WTC11 (cell line): ENCODE results near the gene RAPGEF3. TPM values are rescaled to one million over a fixed set of nuclear protein-coding genes. Genes with fewer than 3 reads are reported as not detected.
A peak's percentile ranks its signal among the peaks of the same experiment; 100 is the strongest.

ENCODE experiments used
- ATAC-seq: fragments of 200-7000 bp; cut with Tn5 transposase; 2 replicates; pipeline ENCODE4 v1.10.0; 2021; ENCODE audit warnings: mild to moderate bottlenecking, moderate library complexity
- CTCF ChIA-PET: fragments of 300-600 bp; sonication (Branson Sonifier 250); formaldehyde crosslinking; loops from one replicate; lab custom pipeline; 2021; ENCODE audit warnings: antibody characterized with exemption; lab: Charles Lee
- POLR2A ChIA-PET: fragments of 350-600 bp; sonication (Branson Sonifier 250); formaldehyde crosslinking; loops from one replicate; lab custom pipeline; 2021; ENCODE audit warnings: antibody characterized with exemption; lab: Charles Lee
- DNase-seq: peaks from one replicate; pipeline ENCODE4 v3.0.0; 2021; ENCODE audit warnings: low spot score
- H3K27ac Mint-ChIP-seq: 2 replicates; pipeline ENCODE4 v1.8.0; 2021; ENCODE audit warnings: mixed read lengths
- H3K27me3 Mint-ChIP-seq: 2 replicates; pipeline ENCODE4 v1.8.0; 2021; ENCODE audit warnings: low read depth, mild to moderate bottlenecking, moderate library complexity, mixed read lengths
- H3K36me3 Mint-ChIP-seq: 2 replicates; pipeline ENCODE4 v1.8.0; 2021; ENCODE audit warnings: mixed read lengths
- H3K4me1 Mint-ChIP-seq: 2 replicates; pipeline ENCODE4 v1.8.0; 2022; ENCODE audit warnings: mixed read lengths
- H3K4me3 Mint-ChIP-seq: 2 replicates; pipeline ENCODE4 v1.8.0; 2021; ENCODE audit warnings: mild to moderate bottlenecking, moderate library complexity, mixed read lengths
- H3K9me3 Mint-ChIP-seq: 2 replicates; pipeline ENCODE4 v1.8.0; 2021; ENCODE audit warnings: mixed read lengths
- CBFB ChIP-seq: sonication (generic); formaldehyde crosslinking; IDR thresholded peaks from 2 replicates; pipeline ENCODE4 v1.8.1; 2022; ENCODE audit warnings: mild to moderate bottlenecking, low read depth, missing genetic modification reagents
- EMX1 ChIP-seq: fragments of 250-450 bp; sonication (Bioruptor Pico); IDR thresholded peaks from 2 replicates; pipeline ENCODE4 v1.8.0; 2021; ENCODE audit warnings: mild to moderate bottlenecking
- HMGA2 ChIP-seq: fragments of 250-450 bp; sonication (Bioruptor Pico); IDR thresholded peaks from 2 replicates; pipeline ENCODE4 v1.4.0; 2021; ENCODE audit warnings: mild to moderate bottlenecking, moderate library complexity
- IRF2 ChIP-seq: sonication (generic); formaldehyde crosslinking; IDR thresholded peaks from 2 replicates; pipeline ENCODE4 v1.8.0; 2022; ENCODE audit warnings: low read depth, missing genetic modification reagents, borderline replicate concordance
- MLX ChIP-seq: sonication (generic); formaldehyde crosslinking; IDR thresholded peaks from 2 replicates; pipeline ENCODE4 v1.8.1; 2023; ENCODE audit warnings: mild to moderate bottlenecking, missing genetic modification reagents, moderate library complexity
- NFATC4 ChIP-seq: fragments of 250-450 bp; sonication (Bioruptor Pico); IDR thresholded peaks from 2 replicates; pipeline ENCODE4 v1.9.0; 2021; ENCODE audit warnings: mild to moderate bottlenecking
- NR2C2 ChIP-seq: sonication (generic); formaldehyde crosslinking; IDR thresholded peaks from 2 replicates; pipeline ENCODE4 v1.8.0; 2022; ENCODE audit warnings: mild to moderate bottlenecking, missing genetic modification reagents
- RORB ChIP-seq: fragments of 250-450 bp; sonication (Bioruptor Pico); IDR thresholded peaks from 2 replicates; pipeline ENCODE4 v1.9.0; 2021; ENCODE audit warnings: mild to moderate bottlenecking
- SMAD3 ChIP-seq: sonication (generic); formaldehyde crosslinking; IDR thresholded peaks from 2 replicates; pipeline ENCODE4 v1.8.0; 2022; ENCODE audit warnings: missing genetic modification reagents, mild to moderate bottlenecking, borderline replicate concordance
- SMAD4 ChIP-seq: sonication (generic); formaldehyde crosslinking; IDR thresholded peaks from 2 replicates; pipeline ENCODE4 v1.8.0; 2022; ENCODE audit warnings: mild to moderate bottlenecking, missing genetic modification reagents
- STAT6 ChIP-seq: sonication (generic); formaldehyde crosslinking; conservative IDR thresholded peaks from 2 replicates; pipeline ENCODE4 v1.8.1; 2023; ENCODE audit warnings: mild to moderate bottlenecking, low read depth, missing genetic modification reagents, moderate library complexity
- USF1 ChIP-seq: sonication (generic); formaldehyde crosslinking; IDR thresholded peaks from 2 replicates; pipeline ENCODE4 v1.8.0; 2022; ENCODE audit warnings: mild to moderate bottlenecking, missing genetic modification reagents
- ZNF138 ChIP-seq: sonication (generic); formaldehyde crosslinking; conservative IDR thresholded peaks from 2 replicates; pipeline ENCODE4 v1.8.1; 2022; ENCODE audit warnings: mild to moderate bottlenecking, moderate library complexity, missing genetic modification reagents
- ZNF317 ChIP-seq: sonication (generic); formaldehyde crosslinking; IDR thresholded peaks from 2 replicates; pipeline ENCODE4 v1.8.1; 2023; ENCODE audit warnings: low read depth, mild to moderate bottlenecking, moderate library complexity, missing genetic modification reagents, borderline replicate concordance
- ZNF423 ChIP-seq: fragments of 250-450 bp; sonication (Bioruptor Pico); IDR thresholded peaks from 2 replicates; pipeline ENCODE4 v2.1.2; 2022; ENCODE audit warnings: mild to moderate bottlenecking, moderate library complexity
- ZNF532 ChIP-seq: fragments of 250-450 bp; sonication (Bioruptor Pico); IDR thresholded peaks from 2 replicates; pipeline ENCODE4 v1.9.0; 2021; ENCODE audit warnings: mild to moderate bottlenecking, borderline replicate concordance
- total RNA-seq: library from RNA; stranded (reverse); gene quantifications from 3 replicates; pipeline ENCODE4 v1.2.3, GENCODE V29; 2021

The RAPGEF3 gene
- total RNA-seq, 1 experiment from 2014 or later: 13.3 TPM

- peaks cover 42% of the 10 kb centered on the region for H3K36me3 Mint-ChIP-seq
Observed at GRCh38 chr12:47783821-47784819, 25.4 kb upstream of the RAPGEF3 start.

GRCh38 chr12:47783024-47783755 is 24.5 kb upstream of the RAPGEF3 start:
- ChIA-PET CTCF (interaction anchor here (6.1 to 19.3 kb wide), 3 partner anchors 45 to 66 kb away, joined by 58 to 735 read pairs (median 110); no protein-coding TSS in a partner anchor), POLR2A (no interaction called here)
- DNase-seq: no peak
- H3K27ac Mint-ChIP-seq: 0 out of 2 replicates have a peak overlapping the region, but pooled peaks have one; percentile 33
- peaks cover 16% of the 10 kb centered on the region for H3K4me1 Mint-ChIP-seq
- ATAC-seq: no peak
- no peaks in the 10 kb centered on the region; the same call in none of the 2 replicates for H3K27me3 Mint-ChIP-seq
- H3K9me3 Mint-ChIP-seq: no peaks in the 10 kb centered on the region
- H3K36me3 Mint-ChIP-seq: peaks cover 34% of the 10 kb centered on the region
- TF ChIP-seq STAT6 (CRISPR knock-in tag): no peak
- no peak overlapping the region for H3K4me3 Mint-ChIP-seq

More at GRCh38 chr12:47783821-47784819, 25.4 kb upstream of the RAPGEF3 start:
- Mint-ChIP-seq H3K27me3 (no peaks in the 10 kb centered on the region; the same call in none of the 2 replicates), H3K4me3 (no peak overlapping the region), H3K9me3 (no peaks in the 10 kb centered on the region), H3K27ac (no peak overlapping the region), H3K4me1 (peaks cover 8% of the 10 kb centered on the region)
- ChIA-PET POLR2A (no interaction called here), CTCF (interaction anchor here (1.1 to 6.1 kb wide), 3 partner anchors 26 to 54 kb away, joined by 4 to 110 read pairs (median 9); partner anchors contain the start of gene RAPGEF3)
- DNase-seq: no peak
- ATAC-seq: no peak
- TF ChIP-seq HMGA2 (CRISPR knock-in tag) (no peak), CBFB (CRISPR knock-in tag) (no peak), ZNF423 (CRISPR knock-in tag) (no peak), ZNF138 (CRISPR knock-in tag) (no peak)
- TF ChIP-seq, all 79 proteins: peak for 0

GRCh38 chr12:47782372-47782770 is 23.7 kb upstream of the RAPGEF3 start:
- Mint-ChIP-seq H3K27me3 (no peaks in the 10 kb centered on the region; the same call in none of the 2 replicates), H3K36me3 (peaks cover 25% of the 10 kb centered on the region), H3K9me3 (no peaks in the 10 kb centered on the region), H3K27ac (no peak overlapping the region), H3K4me1 (peaks cover 24% of the 10 kb centered on the region), H3K4me3 (no peak overlapping the region)
- no peak for ATAC-seq
- CTCF ChIA-PET: interaction anchor here (1.2 to 19.3 kb wide), 7 partner anchors 15 to 145 kb away, joined by 3 to 735 read pairs (median 58); no protein-coding TSS in a partner anchor
- POLR2A ChIA-PET: no interaction called here
- DNase-seq: no peak
- TF ChIP-seq NR2C2 (no peak), ZNF532 (CRISPR knock-in tag) (no peak), STAT6 (CRISPR knock-in tag) (no peak), RORB (no peak), MLX (CRISPR knock-in tag) (no peak), SMAD4 (no peak), USF1 (CRISPR knock-in tag) (no peak), ZNF317 (CRISPR knock-in tag) (no peak), IRF2 (CRISPR knock-in tag) (no peak), EMX1 (no peak), NFATC4 (CRISPR knock-in tag) (no peak), SMAD3 (CRISPR knock-in tag) (no peak)
